B cell (primary cell): Measurements from ENCODE around the gene SUSD3. TPM values are rescaled to one million over a fixed set of nuclear protein-coding genes. Genes with fewer than 3 reads are reported as not detected.
A peak's percentile ranks its signal among the peaks of the same experiment; 100 is the strongest.

ENCODE experiments used
- ATAC-seq: fragments of 200-7000 bp; cut with Tn5 transposase; one replicate; pipeline ENCODE4 v1.10.0; 2021; ENCODE audit warnings: low read depth, mild to moderate bottlenecking, moderate number of reproducible peaks, moderate library complexity
- CTCF ChIA-PET: fragments of 350-600 bp; sonication (Branson Sonifier 250); formaldehyde crosslinking; loops from one replicate; lab custom pipeline; 2021; ENCODE audit warnings: antibody characterized with exemption, inconsistent platforms; lab: Charles Lee
- POLR2A ChIA-PET: fragments of 350-600 bp; sonication (Branson Sonifier 250); formaldehyde crosslinking; loops from one replicate; lab custom pipeline; 2021; ENCODE audit warnings: antibody characterized with exemption; lab: Charles Lee
- DNase-seq: peaks from one replicate; pipeline ENCODE4 v3.0.0; 2013
- H2AFZ ChIP-seq: 2 replicates; pipeline ENCODE4 v1.6.1; 2012; ENCODE audit warnings: mild to moderate bottlenecking, low read depth, low read length; ENCODE audit not compliant: insufficient read depth, poor library complexity, severe bottlenecking
- H3K27ac ChIP-seq, 2 donors: 1 replicate in 1 of 2; 2 replicates in 1 of 2; pipeline ENCODE4 v1.5.1; 2012 to 2013; ENCODE audit warnings: low read length in 2 of 2, mild to moderate bottlenecking in 2 of 2, moderate library complexity in 1 of 2
- H3K27me3 ChIP-seq, 4 experiments: fragments of 200-600 bp in 1 of 4; sonication (generic) in 1 of 4; replicated peaks in 1 of 4; 1 replicate in 2 of 4; 2 replicates in 2 of 4; pipeline versions ENCODE4 v1.6.1 to v1.7.0; 2013 to 2016; ENCODE audit warnings: low read length in 3 of 4, mild to moderate bottlenecking in 2 of 4, mixed read lengths in 1 of 4, moderate library complexity in 1 of 4; ENCODE audit not compliant: insufficient read depth in 4 of 4, control insufficient read depth in 3 of 4; ENCODE audit errors: control extremely low read depth in 1 of 4
- H3K36me3 ChIP-seq, 2 experiments: replicated peaks in 1 of 2; 1 replicate in 1 of 2; 2 replicates in 1 of 2; pipeline versions ENCODE4 v1.6.1 to v1.7.1; 2013; ENCODE audit warnings: low read length in 1 of 2; ENCODE audit not compliant: insufficient read depth in 2 of 2, control insufficient read depth in 1 of 2; ENCODE audit errors: control extremely low read depth in 1 of 2, extremely low read depth in 1 of 2
- H3K4me1 ChIP-seq, 2 donors: fragments of 200-600 bp in 1 of 2; sonication (generic) in 1 of 2; 1 replicate in 1 of 2; 2 replicates in 1 of 2; pipeline versions ENCODE4 v1.5.1 to v1.6.1; 2013 to 2017; ENCODE audit warnings: low read length in 2 of 2; ENCODE audit not compliant: control insufficient read depth in 2 of 2, insufficient read depth in 2 of 2
- H3K4me2 ChIP-seq: replicated peaks from 2 replicates; pipeline ENCODE3; 2012; ENCODE audit warnings: mild to moderate bottlenecking, low read depth, low read length; ENCODE audit not compliant: poor library complexity, severe bottlenecking
- H3K4me3 ChIP-seq, 5 experiments: fragments of 200-600 bp in 1 of 5; sonication (generic) in 1 of 5; 1 replicate in 3 of 5; 2 replicates in 2 of 5; pipeline versions ENCODE4 v1.5.1 to v1.7.0; 2011 to 2016; ENCODE audit warnings: low read length in 4 of 5, mild to moderate bottlenecking in 4 of 5, low read depth in 2 of 5, control low read depth in 1 of 5, moderate library complexity in 1 of 5; ENCODE audit not compliant: insufficient read depth in 1 of 5; ENCODE audit errors: control extremely low read depth in 1 of 5, extremely low read depth in 1 of 5
- H3K79me2 ChIP-seq: fragments of 200-600 bp; sonication (generic); one replicate; pipeline ENCODE4 v1.6.0; 2016; ENCODE audit warnings: low read length; ENCODE audit not compliant: control insufficient read depth, insufficient read depth
- H3K9ac ChIP-seq: fragments of 200-600 bp; sonication (generic); 2 replicates; pipeline ENCODE4 v1.6.1; 2017; ENCODE audit warnings: mild to moderate bottlenecking, low read length, moderate library complexity
- H3K9me3 ChIP-seq, 3 donors: one replicate each; pipeline versions ENCODE4 v1.6.1 to v1.7.1; 2013; ENCODE audit warnings: low read length in 2 of 3; ENCODE audit not compliant: control insufficient read depth in 2 of 3, insufficient read depth in 1 of 3; ENCODE audit errors: control extremely low read depth in 1 of 3
- H4K20me1 ChIP-seq: 2 replicates; pipeline ENCODE4 v1.6.0; 2012; ENCODE audit warnings: mild to moderate bottlenecking, low read length; ENCODE audit not compliant: insufficient read depth, control insufficient read depth, poor library complexity, severe bottlenecking
- H3K27ac Mint-ChIP-seq: one replicate; pipeline ENCODE4 v1.8.0; 2021; ENCODE audit warnings: mixed read lengths
- H3K27me3 Mint-ChIP-seq: one replicate; pipeline ENCODE4 v1.8.0; 2021; ENCODE audit warnings: mixed read lengths
- H3K4me1 Mint-ChIP-seq: one replicate; pipeline ENCODE4 v1.8.0; 2021; ENCODE audit warnings: mixed read lengths
- H3K4me3 Mint-ChIP-seq: one replicate; pipeline ENCODE4 v1.8.0; 2021; ENCODE audit warnings: mixed read lengths
- H3K9me3 Mint-ChIP-seq: one replicate; pipeline ENCODE4 v1.8.0; 2022; ENCODE audit warnings: mixed read lengths; ENCODE audit not compliant: insufficient read depth
- CTCF ChIP-seq: fragments of 200-600 bp; IDR thresholded peaks from one replicate; pipeline ENCODE4 v1.8.0; 2022; ENCODE audit warnings: antibody characterized with exemption, mild to moderate bottlenecking
- EZH2 ChIP-seq: IDR thresholded peaks from 2 replicates; pipeline ENCODE4 v1.6.1; 2012; ENCODE audit warnings: borderline replicate concordance, low read depth, mild to moderate bottlenecking, moderate library complexity, low read length; ENCODE audit not compliant: insufficient read depth, poor library complexity, severe bottlenecking
- WGBS: methylation state at CpG from one replicate; pipeline ENCODE4 v1.1.5; 2013; ENCODE audit warnings: missing lambda C conversion rate; ENCODE audit not compliant: insufficient coverage; 5-methylcytosine and 5-hydroxymethylcytosine counted together
- intact Hi-C: fragments of 100-400 bp; cut with micrococcal nuclease; formaldehyde crosslinking; loops from one replicate; pipeline ENCODE4 v1.10.0; 2022
- polyA plus RNA-seq: library from polyadenylated mRNA; depleted of rRNA; stranded (reverse); fragments of >200 nt; gene quantifications from 2 replicates; pipeline ENCODE4 v1.2.3, GENCODE V29; 2012
- total RNA-seq, 2 donors: library from RNA; stranded (reverse); fragments of 120-200 nt in 1 of 2; gene quantifications; 1 replicate in 1 of 2; 2 replicates in 1 of 2; pipeline versions ENCODE4 v1.2.3 to v1.2.4, GENCODE V29; 2013 to 2022

Gene SUSD3
- total and polyA plus RNA-seq, 2 donors (not counting 1 experiment from before 2014, with no cell fraction given) = 41.0 to 85.0 TPM

- H3K4me1 ChIP-seq = peaks cover 55 to 69% of the 10 kb centered on the region in 2 donors
- no peaks in the 10 kb centered on the region for H3K36me3 ChIP-seq
- peaks cover 9% of the 10 kb centered on the region for H4K20me1 ChIP-seq
- ChIA-PET POLR2A (interaction anchor here (1.5 to 3.3 kb wide), 3 partner anchors 10 to 133 kb away, joined by 6 to 31 read pairs (median 9); no protein-coding TSS in a partner anchor), CTCF (interaction anchor here (0.8 to 4.7 kb wide), 5 partner anchors 10 to 140 kb away, joined by 3 to 25 read pairs (median 5); no protein-coding TSS in a partner anchor)
- peaks cover 0 to 4% (median 0%) of the 10 kb centered on the region in 3 donors for H3K9me3 ChIP-seq
- peak overlapping the region; percentile 86 for H3K9ac ChIP-seq
- no peaks in the 10 kb centered on the region for H3K27me3 ChIP-seq
- TF ChIP-seq CTCF = no peak
- TF ChIP-seq EZH2 = no peak
- H3K9me3 Mint-ChIP-seq = no peaks in the 10 kb centered on the region
- H3K27ac Mint-ChIP-seq = peak overlapping the region; percentile 83
- H3K4me2 ChIP-seq = peak overlapping the region; percentile 76
- peak overlapping the region; percentile 82 for H2AFZ ChIP-seq
- peak overlapping the region; percentile 51 to 82 (median 70) for H3K4me3 ChIP-seq
- peak overlapping the region; percentile 19 to 74 for H3K27ac ChIP-seq
- DNase-seq = no peak
- H3K79me2 ChIP-seq = peaks cover 32% of the 10 kb centered on the region
- peak overlapping the region; percentile 87 for H3K4me3 Mint-ChIP-seq
- H3K4me1 Mint-ChIP-seq = peaks cover 66% of the 10 kb centered on the region
- no peaks in the 10 kb centered on the region for H3K27me3 Mint-ChIP-seq
- intact Hi-C loops = loop anchor here (1.0 to 10.0 kb wide), 7 partner anchors 69 to 982 kb away; partner anchors contain the start of genes FAM120AOS, SPTLC1 and ZNF484
- WGBS = 6% methylated on average over 16 of the region's 16 CpGs
- ATAC-seq = no peak
Measured at GRCh38 chr9:93096811-93097382, 38.4 kb downstream of the SUSD3 start.
